ENCODE results near the gene ITGB5.
"Not testable (repeated sequence)": the region's sequence is repeated elsewhere in the genome, so short reads cannot be mapped to it uniquely, and the experiment has no call there.

ITGB5 gene

DNA sequence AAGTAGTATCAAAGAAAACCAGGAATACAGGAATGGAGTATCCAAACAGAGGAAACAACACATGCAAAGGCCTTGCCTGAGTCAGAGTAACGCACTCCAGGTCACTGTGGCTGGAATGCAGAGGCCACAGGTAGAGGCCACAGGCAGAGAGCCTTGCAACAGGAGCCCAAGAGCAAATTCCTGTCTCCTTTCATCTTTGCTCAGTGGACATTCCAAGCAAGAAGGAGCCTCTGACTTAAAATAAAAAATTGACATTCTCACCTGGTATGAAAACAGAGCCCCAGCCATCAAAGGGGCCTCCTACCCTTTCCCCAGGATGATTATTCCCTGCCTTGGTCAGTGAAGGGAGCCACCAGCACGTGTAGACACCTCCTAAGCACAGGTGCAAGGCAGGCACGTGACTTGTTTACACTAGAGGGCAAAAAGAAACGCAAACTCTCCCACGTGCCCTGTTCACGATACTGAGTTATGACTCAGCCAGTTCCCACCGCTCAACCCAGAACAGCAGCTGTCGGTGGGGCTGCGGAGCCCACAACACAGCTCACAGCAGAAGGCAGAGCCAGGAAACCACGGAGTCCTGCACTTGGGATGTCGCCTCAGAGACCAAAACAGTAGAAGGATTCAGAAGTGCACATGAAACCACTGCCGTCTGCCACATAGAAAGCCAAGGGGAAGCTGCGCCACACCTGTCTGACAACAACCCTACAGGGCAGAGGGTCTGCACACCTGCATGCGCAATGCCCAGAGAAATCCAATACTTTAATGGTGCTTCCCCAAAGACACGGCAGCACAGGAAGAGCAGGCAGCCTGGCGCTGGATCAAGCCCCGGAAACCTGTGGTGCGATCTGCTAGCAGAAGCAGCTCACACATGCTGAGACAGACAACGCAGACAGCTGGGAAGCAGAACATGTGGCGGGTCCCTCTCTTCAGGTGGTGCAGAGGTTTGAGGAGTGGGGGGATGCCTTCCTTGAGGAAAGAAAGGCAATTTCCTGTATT, 52.1 kb downstream of the ITGB5 start:
- peak; percentile 97 for DNase-seq

DNA sequence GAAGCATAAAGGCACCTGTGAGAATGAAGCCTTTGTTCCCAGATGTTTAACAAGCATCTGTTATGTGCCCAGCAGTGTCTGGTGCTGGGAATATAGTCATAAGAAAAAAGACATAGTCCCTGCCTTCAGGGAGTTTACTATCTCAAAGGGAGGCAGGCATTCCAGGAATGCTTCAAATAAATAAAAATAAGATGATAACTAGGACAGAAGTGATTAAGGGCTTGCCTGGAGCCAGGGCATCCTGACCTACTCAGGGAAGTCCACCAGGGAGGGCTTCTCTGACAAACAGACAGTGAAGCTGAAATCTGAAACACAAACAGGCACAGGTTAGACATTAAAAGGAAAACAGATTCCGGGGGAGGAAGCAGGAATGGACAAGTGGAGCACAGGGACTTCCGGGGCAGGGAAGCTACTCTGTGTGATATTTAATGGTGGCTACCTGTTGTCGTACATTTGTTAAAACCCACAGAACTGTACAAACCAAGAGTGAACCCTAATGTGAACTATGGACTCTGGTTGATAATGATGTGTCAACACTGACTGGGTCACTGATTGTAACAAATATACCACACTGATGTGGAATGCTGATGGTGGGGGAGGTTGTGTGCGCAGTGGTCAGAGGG, 53.3 kb downstream of the ITGB5 start:
- no peak for DNase-seq

- no peak for DNase-seq
Measured at GRCh38 chr3:124832782-124833709, 54.1 kb downstream of the ITGB5 start.

GRCh38 chr3:124831628-124832199, 55.5 kb downstream of the ITGB5 start:
- no peak for DNase-seq

DNA sequence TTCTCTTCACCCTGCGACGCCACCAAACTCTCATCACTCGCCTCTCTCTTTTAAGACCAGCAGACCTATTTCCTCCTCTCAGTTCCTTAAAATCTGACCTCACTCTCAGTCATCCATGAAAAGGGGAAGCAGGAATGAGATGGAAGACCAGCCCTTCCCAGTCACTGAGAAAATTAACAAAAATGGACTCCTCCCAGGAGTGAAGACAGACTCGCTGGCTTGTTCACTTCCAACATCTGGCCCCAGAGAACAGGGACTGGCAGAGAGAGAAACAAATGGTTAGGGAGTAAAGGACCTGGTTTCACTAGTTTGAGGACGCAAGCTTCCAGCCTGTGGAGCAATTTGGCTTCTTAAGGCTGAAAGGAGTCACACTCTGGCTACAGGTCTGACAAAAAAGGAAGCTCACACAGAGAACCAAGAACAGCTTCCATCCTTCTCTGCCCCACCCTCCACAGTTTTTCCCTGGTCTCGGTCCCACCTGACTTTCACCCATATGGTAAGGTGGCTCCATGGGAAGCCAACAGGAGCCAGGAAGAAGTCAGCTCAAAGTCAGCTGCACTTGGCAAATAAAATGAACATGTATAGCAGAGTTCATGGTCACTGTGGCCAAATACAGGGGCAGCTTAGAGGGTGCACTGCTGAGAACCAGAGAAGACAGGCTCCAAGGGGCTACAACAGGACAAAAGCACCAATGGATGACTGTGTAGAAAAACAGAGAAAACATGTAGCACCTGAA, 57.2 kb downstream of the ITGB5 start:
- no peak for DNase-seq

- DNase-seq = no peak
Measured at GRCh38 chr3:124829178-124829818, 57.9 kb downstream of the ITGB5 start.

DNA sequence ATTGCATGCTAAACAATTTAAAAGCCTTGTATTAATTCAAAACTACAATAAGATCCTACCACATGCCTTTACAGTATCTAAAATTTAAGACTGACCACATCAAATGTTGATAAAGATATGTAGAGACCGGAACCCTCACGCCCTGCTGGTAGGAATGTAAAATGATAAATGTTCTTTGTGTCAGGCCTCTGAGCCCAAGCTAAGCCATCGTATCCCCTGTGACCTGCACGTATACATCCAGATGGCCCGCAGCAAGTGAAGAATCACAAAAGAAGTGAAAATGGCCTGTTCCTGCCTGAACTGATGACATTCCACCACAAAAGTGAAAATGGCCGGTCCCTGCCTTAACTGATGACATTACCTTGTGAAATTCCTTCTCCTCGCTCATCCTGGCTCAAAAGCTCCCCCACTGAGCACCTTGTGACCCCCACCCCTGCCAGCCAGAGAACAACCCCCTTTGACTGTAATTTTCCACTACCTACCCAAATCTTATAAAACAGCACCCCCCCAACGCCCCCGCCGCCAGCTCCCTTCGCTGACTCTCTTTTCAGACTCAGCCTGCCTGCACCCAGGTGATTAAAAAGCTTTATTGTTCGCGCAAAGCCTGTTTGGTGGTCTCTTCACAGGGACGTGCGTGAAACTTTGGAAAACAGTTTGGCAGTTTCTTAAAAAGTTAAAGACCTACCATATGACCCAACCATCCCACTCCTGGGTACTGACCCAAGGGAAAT, 59.5 kb downstream of the ITGB5 start:
- not testable (repeated sequence) for DNase-seq

DNA sequence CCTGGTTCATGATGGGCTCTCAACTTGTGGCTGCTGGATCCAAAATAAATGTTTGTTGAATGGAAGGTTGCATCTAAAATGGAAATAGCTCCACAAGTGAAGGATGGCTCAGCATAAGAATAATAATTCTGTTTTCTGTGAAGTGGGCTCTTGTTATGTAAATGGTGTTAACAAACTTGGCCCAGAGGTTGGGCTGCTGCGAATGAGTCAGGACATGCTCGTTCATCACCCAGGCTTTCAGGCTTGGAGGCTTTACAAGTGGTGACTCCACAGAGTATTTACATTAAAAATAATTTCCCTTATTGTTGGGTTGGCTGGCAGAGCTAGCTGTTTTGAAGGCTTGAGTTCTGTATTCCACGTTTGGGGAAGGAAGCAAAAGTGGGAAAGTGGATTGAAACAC, 60.5 kb downstream of the ITGB5 start:
- DNase-seq = peak; percentile 48

DNA sequence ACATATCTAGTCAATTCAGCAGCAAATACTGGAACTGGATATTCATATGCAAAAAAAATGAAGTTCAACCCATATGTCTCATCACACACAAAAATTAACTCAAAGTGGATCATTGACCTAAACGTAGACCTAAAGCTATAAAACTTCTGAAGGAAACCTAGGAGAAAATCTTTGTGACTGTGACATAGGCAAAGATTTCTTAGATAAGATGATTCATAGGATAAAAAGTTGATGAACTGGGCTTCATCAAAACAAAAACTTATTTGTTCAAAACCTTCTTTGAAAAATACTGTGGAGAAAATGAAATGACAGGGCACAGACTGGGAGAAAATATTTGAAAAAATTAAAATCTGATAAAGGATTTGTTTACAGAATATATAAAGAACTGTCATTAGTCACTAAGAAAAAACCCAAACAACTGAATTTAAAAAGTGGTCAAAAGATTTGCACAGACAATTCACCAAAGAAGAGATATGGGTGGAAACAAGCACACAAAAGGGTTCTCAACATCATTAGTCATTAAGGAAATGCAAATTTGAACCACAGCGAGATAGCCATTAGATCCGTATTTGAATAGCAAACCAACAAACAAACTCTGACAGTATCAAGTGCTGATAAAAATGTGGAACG, 62.8 kb downstream of the ITGB5 start:
- no peak for DNase-seq

GRCh38 chr3:124823648-124824047, 63.5 kb downstream of the ITGB5 start:
- DNase-seq = no peak

DNA sequence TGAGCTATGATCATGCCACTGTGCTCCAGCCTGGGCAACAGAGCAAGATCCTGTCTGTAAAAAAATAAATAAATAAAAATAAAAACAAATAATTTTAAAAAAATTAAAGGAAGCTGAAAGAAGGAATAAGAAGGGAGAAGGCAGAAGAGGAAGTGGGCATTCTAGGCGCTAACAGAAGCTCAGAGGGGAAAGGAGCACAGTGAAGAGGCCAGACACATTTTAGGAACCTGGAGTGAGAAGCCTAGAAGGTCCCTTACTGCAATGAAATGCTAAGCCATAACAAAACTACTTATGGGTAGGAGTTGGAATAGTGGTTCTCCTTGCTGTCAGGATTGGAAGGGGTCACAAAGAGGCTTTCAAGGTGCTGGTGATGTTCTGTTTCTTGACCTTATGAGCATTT, 64.0 kb downstream of the ITGB5 start:
- DNase-seq = no peak

GRCh38 chr3:124821356-124821755, 65.8 kb downstream of the ITGB5 start:
- no peak for DNase-seq

DNA sequence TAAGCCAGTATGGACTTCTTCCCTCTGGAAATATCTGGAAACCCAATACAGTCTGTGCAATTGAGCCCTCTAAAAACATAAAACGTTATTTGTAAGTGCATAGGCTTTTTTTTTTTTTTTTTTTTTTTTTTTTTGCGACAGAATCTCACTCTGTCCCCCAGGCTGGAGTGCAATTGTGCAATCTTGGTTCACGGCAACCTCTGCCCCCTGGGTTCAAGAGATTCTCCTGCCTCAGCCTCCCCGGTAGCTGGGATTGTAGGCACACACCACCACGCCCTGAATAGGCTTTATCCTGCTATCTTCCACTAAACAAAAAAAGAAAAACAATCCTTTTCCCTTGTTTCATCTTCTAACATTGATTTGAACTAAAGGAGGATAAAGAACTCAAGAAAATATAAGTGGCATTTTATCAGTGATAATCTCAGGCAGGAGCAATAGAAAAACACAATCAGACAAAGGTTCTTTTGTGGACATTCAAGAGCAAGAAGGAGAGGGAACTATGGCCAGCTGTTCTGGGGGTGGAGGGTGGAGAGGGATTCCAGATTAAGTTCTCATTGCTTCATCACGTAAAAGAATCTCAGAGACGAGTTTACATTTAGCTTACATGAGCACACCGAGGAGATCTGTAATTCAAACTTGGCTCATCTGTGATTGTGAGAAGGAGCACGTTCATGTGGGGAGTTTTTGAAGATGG, 68.6 kb downstream of the ITGB5 start:
- DNase-seq = no peak

DNA sequence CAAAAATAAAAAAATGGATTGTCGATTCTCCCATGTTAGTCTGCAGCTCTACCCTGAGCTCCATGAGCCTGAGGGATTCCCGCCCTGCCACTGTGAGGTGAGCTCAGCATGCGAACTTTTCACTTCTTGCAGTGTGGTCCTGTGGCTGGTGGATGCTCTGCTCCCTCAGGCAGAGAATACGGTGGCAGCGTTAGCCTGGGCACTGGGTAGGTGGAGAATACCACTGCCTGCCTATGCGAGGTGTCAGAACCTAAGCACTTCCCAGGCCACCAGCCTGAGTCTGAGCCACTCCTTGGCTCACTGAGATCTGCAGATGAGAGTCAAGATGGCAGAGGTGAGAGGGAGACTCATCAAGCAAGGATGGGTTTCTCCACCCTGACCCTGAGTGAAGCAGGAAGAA, 70.1 kb downstream of the ITGB5 start:
- no peak for DNase-seq

- no peak for DNase-seq
Measured at GRCh38 chr3:124816206-124816605, 71.0 kb downstream of the ITGB5 start.

- DNase-seq = no peak
Measured at GRCh38 chr3:124815781-124816180, 71.4 kb downstream of the ITGB5 start.

DNA sequence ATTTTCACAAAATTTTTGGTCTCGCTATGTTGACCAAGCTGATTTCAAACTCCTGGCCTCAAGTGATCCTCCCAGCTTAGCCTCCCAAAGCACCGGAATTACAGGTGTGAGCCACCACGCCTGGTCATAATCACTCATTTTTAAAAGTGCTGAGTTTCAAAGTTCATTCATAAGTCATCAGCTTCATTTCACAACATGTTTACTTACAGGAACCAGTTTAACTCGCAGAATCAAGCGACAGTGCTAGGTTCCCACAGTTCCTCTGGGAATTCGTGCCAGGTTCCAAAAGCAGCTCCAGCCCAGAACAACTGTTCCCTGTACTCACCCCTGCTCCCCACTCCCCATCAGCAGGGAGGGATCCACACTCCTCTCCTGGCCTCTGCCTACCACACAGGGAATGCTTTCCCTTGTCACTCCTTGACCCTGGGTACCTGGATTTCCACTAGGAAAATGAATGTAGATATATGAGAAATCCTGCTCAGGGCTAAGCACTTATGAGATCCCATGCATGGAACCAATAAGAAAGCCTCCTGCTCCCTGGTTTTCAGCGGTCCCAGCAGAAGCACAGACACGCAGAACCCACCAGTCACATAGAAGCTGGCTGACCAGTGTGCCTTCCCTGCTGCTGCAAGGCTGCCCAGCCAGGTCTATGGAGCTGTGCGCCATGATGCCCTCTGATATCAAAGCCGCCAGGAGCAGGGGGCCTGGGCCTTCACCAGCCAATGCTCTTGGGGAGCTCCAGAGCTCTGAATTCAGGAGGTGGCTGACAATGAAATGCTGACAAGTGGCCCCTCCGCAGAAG, 72.3 kb downstream of the ITGB5 start:
- DNase-seq = no peak

DNA sequence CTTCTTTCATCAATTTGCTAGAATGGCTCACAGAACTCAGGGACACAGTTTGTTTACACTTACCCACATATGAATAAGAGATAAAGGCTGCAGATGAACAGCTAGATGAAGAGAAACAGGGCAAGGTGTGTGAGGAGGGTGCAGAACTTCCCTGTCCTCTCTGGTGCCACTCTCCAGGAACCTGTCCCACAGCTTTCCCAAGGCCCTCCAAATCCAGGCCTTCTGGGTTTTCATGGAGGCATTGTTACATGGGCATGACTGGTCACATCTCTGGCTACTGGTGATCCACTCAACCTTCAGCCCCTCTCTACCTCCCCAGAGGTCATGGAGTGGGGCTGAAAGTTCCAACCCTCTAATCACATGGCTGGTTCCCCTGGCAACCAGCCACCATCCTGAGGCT, 73.6 kb downstream of the ITGB5 start:
- DNase-seq = no peak
